H9 (cell line): Measurements from ENCODE around the gene KIAA0753. TPM values are rescaled to one million over a fixed set of nuclear protein-coding genes. Genes with fewer than 3 reads are reported as not detected.
A peak's percentile ranks its signal among the peaks of the same experiment; 100 is the strongest.

ENCODE experiments used
- DNase-seq: peaks from one replicate; pipeline ENCODE4 v3.0.0-alpha.2; 2017
- H2AFZ ChIP-seq: one replicate; pipeline ENCODE4 v1.6.1; 2013; ENCODE audit warnings: mild to moderate bottlenecking, low read length, control low read depth, moderate library complexity
- H2AK5ac ChIP-seq: 2 replicates; pipeline ENCODE4 v1.6.1; 2013; ENCODE audit warnings: low read length, control low read depth, mixed read lengths; ENCODE audit not compliant: insufficient read length
- H2BK120ac ChIP-seq: one replicate; pipeline ENCODE4 v1.6.1; 2013; ENCODE audit warnings: low read depth, mild to moderate bottlenecking, low read length, control low read depth, inconsistent platforms; ENCODE audit not compliant: poor library complexity, severe bottlenecking
- H2BK12ac ChIP-seq: 2 replicates; pipeline ENCODE4 v1.6.1; 2013; ENCODE audit warnings: low read length, control low read depth, mixed read lengths, low read depth; ENCODE audit not compliant: insufficient read length
- H2BK15ac ChIP-seq: 2 replicates; pipeline ENCODE4 v1.6.1; 2013; ENCODE audit warnings: low read depth, low read length, control low read depth
- H2BK20ac ChIP-seq: one replicate; pipeline ENCODE4 v1.6.1; 2013; ENCODE audit warnings: low read depth, mild to moderate bottlenecking, low read length, control low read depth, inconsistent platforms; ENCODE audit not compliant: poor library complexity, severe bottlenecking
- H2BK5ac ChIP-seq: 2 replicates; pipeline ENCODE4 v1.6.1; 2013; ENCODE audit warnings: low read length, control low read depth, mixed read lengths; ENCODE audit not compliant: insufficient read length
- H3K14ac ChIP-seq: 2 replicates; pipeline ENCODE4 v1.6.1; 2013; ENCODE audit warnings: low read length, control low read depth; ENCODE audit not compliant: insufficient read depth
- H3K18ac ChIP-seq: 2 replicates; pipeline ENCODE4 v1.6.1; 2013; ENCODE audit warnings: low read depth, mild to moderate bottlenecking, mixed read lengths, low read length, control low read depth; ENCODE audit not compliant: insufficient read length
- H3K23ac ChIP-seq: 2 replicates; pipeline ENCODE4 v1.6.1; 2013; ENCODE audit warnings: low read length, control low read depth, mixed read lengths, low read depth; ENCODE audit not compliant: insufficient read length
- H3K23me2 ChIP-seq: 2 replicates; pipeline ENCODE4 v1.6.1; 2013; ENCODE audit warnings: low read depth, mild to moderate bottlenecking, mixed read lengths, low read length, control low read depth; ENCODE audit not compliant: insufficient read length, poor library complexity, severe bottlenecking
- H3K27ac ChIP-seq: 2 replicates; pipeline ENCODE4 v1.5.1; 2013; ENCODE audit warnings: low read length, control low read depth, mixed read lengths, low read depth; ENCODE audit not compliant: insufficient read length
- H3K27me3 ChIP-seq: 2 replicates; pipeline ENCODE4 v1.6.1; 2013; ENCODE audit warnings: low read length, control low read depth, inconsistent platforms; ENCODE audit not compliant: insufficient read depth
- H3K4ac ChIP-seq: 2 replicates; pipeline ENCODE4 v1.6.1; 2013; ENCODE audit warnings: low read depth, mild to moderate bottlenecking, control low read depth, inconsistent platforms, low read length, moderate library complexity
- H3K4me1 ChIP-seq: 2 replicates; pipeline ENCODE4 v1.6.1; 2013; ENCODE audit warnings: low read length, control low read depth, inconsistent platforms; ENCODE audit not compliant: insufficient read depth
- H3K4me2 ChIP-seq: 2 replicates; pipeline ENCODE4 v1.6.1; 2013; ENCODE audit warnings: low read length, control low read depth, mixed read lengths; ENCODE audit not compliant: insufficient read length, insufficient read depth
- H3K56ac ChIP-seq: 2 replicates; pipeline ENCODE4 v1.6.1; 2013; ENCODE audit warnings: low read depth, mild to moderate bottlenecking, mixed read lengths, low read length, control low read depth; ENCODE audit not compliant: insufficient read length
- H3K79me1 ChIP-seq: 2 replicates; pipeline ENCODE4 v1.6.1; 2013; ENCODE audit warnings: low read depth, mild to moderate bottlenecking, moderate library complexity, low read length, control low read depth, inconsistent platforms; ENCODE audit not compliant: insufficient read depth, poor library complexity, severe bottlenecking
- H3K79me2 ChIP-seq: 2 replicates; pipeline ENCODE4 v1.6.1; 2013; ENCODE audit warnings: low read length, control low read depth, inconsistent platforms; ENCODE audit not compliant: insufficient read depth
- H3K9ac ChIP-seq: 2 replicates; pipeline ENCODE4 v1.6.1; 2013; ENCODE audit warnings: low read length, control low read depth, mixed read lengths; ENCODE audit not compliant: insufficient read length; ENCODE audit errors: extremely low read depth
- H3K9me3 ChIP-seq: one replicate; pipeline ENCODE4 v1.6.1; 2013; ENCODE audit warnings: low read depth, low read length, inconsistent platforms; ENCODE audit not compliant: control insufficient read depth
- H3T11ph ChIP-seq: one replicate; pipeline ENCODE4 v1.6.1; 2013; ENCODE audit warnings: mild to moderate bottlenecking, low read length, control low read depth, inconsistent platforms
- H4K20me1 ChIP-seq: one replicate; pipeline ENCODE4 v1.6.1; 2013; ENCODE audit not compliant: control insufficient read depth, insufficient read length, insufficient read depth
- H4K5ac ChIP-seq: 2 replicates; pipeline ENCODE4 v1.6.1; 2013; ENCODE audit warnings: low read depth, mild to moderate bottlenecking, mixed read lengths, low read length, control low read depth; ENCODE audit not compliant: insufficient read length
- H4K8ac ChIP-seq: replicated peaks from 2 replicates; pipeline ENCODE4 v1.6.1; 2013; ENCODE audit warnings: low read length, control low read depth, mixed read lengths, low read depth; ENCODE audit not compliant: insufficient read length
- H4K91ac ChIP-seq: 2 replicates; pipeline ENCODE4 v1.6.1; 2013; ENCODE audit warnings: low read depth, mild to moderate bottlenecking, moderate library complexity, mixed read lengths, low read length, control low read depth; ENCODE audit not compliant: insufficient read length
- H3K27ac Mint-ChIP-seq, 3 experiments: 2 replicates in 2 of 3; 3 replicates in 1 of 3; pipeline ENCODE4 v1.8.0; 2020 to 2021; ENCODE audit warnings: mixed read lengths in 3 of 3, mild to moderate bottlenecking in 1 of 3, moderate library complexity in 1 of 3
- H3K27me3 Mint-ChIP-seq: 2 replicates; pipeline ENCODE4 v1.8.0; 2021; ENCODE audit warnings: low read depth, mild to moderate bottlenecking, moderate library complexity, mixed read lengths
- H3K36me3 Mint-ChIP-seq, 3 experiments: 2 replicates in 2 of 3; 3 replicates in 1 of 3; pipeline ENCODE4 v1.8.0; 2020 to 2021; ENCODE audit warnings: low read depth in 3 of 3, mixed read lengths in 3 of 3; ENCODE audit not compliant: insufficient read depth in 1 of 3
- H3K4me1 Mint-ChIP-seq, 2 experiments: 2 replicates each; pipeline ENCODE4 v1.8.0; 2020; ENCODE audit warnings: mixed read lengths in 2 of 2
- H3K4me3 Mint-ChIP-seq, 2 experiments: 2 replicates in 1 of 2; 3 replicates in 1 of 2; pipeline ENCODE4 v1.8.0; 2020 to 2021; ENCODE audit warnings: mild to moderate bottlenecking in 2 of 2, mixed read lengths in 2 of 2, moderate library complexity in 1 of 2
- H3K9me3 Mint-ChIP-seq, 2 experiments: 2 replicates in 1 of 2; 3 replicates in 1 of 2; pipeline ENCODE4 v1.8.0; 2020; ENCODE audit warnings: mild to moderate bottlenecking in 2 of 2, mixed read lengths in 2 of 2, moderate library complexity in 1 of 2
- WGBS: extraction: QIAGEN DNeasy Blood & Tissue Kit; methylation state at CpG from one replicate; pipeline ENCODE4 v1.1.7; 2013; ENCODE audit warnings: missing lambda C conversion rate, low lambda C conversion rate, mixed read lengths; ENCODE audit not compliant: insufficient read length; ENCODE audit errors: extremely low coverage; 5-methylcytosine and 5-hydroxymethylcytosine counted together
- total RNA-seq: library from RNA; stranded (reverse); gene quantifications from 2 replicates; pipeline ENCODE4 v1.2.1, GENCODE V29; 2021
- TF ChIP-seq, protein P1 (sequence below): fragments of 200-600 bp; sonication (generic); conservative IDR thresholded peaks from 3 replicates; pipeline ENCODE4 v1.8.0; 2021; ENCODE audit warnings: antibody characterized with exemption, mild to moderate bottlenecking

Gene KIAA0753
- total RNA-seq, 1 experiment from 2014 or later, result 37.2 TPM

- no peak overlapping the region for H4K91ac ChIP-seq
- no peak overlapping the region for H2BK20ac ChIP-seq
- H4K5ac ChIP-seq, result no peak overlapping the region
- no peaks in the 10 kb centered on the region for H3K4me1 ChIP-seq
- H2AK5ac ChIP-seq, result no peak overlapping the region
- no peak overlapping the region for H3K4ac ChIP-seq
- no peak overlapping the region for H2BK120ac ChIP-seq
- no peak overlapping the region for H2BK5ac ChIP-seq
- no peak overlapping the region for H3T11ph ChIP-seq
- H3K23me2 ChIP-seq, result no peaks in the 10 kb centered on the region
- no peak overlapping the region for H3K18ac ChIP-seq
- no peak overlapping the region for H3K4me3 Mint-ChIP-seq
- H3K27me3 ChIP-seq, result no peaks in the 10 kb centered on the region
- no peak overlapping the region for H3K4me2 ChIP-seq
- DNase-seq, result peak; percentile 22
- TF ChIP-seq, protein P1, sequence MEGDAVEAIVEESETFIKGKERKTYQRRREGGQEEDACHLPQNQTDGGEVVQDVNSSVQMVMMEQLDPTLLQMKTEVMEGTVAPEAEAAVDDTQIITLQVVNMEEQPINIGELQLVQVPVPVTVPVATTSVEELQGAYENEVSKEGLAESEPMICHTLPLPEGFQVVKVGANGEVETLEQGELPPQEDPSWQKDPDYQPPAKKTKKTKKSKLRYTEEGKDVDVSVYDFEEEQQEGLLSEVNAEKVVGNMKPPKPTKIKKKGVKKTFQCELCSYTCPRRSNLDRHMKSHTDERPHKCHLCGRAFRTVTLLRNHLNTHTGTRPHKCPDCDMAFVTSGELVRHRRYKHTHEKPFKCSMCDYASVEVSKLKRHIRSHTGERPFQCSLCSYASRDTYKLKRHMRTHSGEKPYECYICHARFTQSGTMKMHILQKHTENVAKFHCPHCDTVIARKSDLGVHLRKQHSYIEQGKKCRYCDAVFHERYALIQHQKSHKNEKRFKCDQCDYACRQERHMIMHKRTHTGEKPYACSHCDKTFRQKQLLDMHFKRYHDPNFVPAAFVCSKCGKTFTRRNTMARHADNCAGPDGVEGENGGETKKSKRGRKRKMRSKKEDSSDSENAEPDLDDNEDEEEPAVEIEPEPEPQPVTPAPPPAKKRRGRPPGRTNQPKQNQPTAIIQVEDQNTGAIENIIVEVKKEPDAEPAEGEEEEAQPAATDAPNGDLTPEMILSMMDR, result no peak
- no peaks in the 10 kb centered on the region for H3K79me1 ChIP-seq
- no peak overlapping the region for H3K9ac ChIP-seq
- no peak overlapping the region for H2AFZ ChIP-seq
- H3K14ac ChIP-seq, result no peak overlapping the region; the same call in 1 of the 2 replicates
- H3K4me1 Mint-ChIP-seq, result peaks cover 16 to 28% of the 10 kb centered on the region in 2 experiments
- H3K9me3 Mint-ChIP-seq, result peaks cover 5% of the 10 kb centered on the region in 2 experiments; a peak in 3 of 5 replicates
- no CpG with 5 or more reads among the region's 10 CpGs for WGBS
- peaks cover 5% of the 10 kb centered on the region for H4K20me1 ChIP-seq
- no peak overlapping the region for H4K8ac ChIP-seq
- H3K79me2 ChIP-seq, result no peaks in the 10 kb centered on the region
- H3K27ac Mint-ChIP-seq, result no peak overlapping the region; a peak in 1 of 7 replicates
- H3K23ac ChIP-seq, result no peak overlapping the region
- H3K36me3 Mint-ChIP-seq, result 0 out of 7 replicates have a peak, but pooled peaks cover 0 to 3% (median 0%) of the 10 kb centered on the region in 3 experiments
- H2BK12ac ChIP-seq, result no peak overlapping the region
- no peak overlapping the region for H2BK15ac ChIP-seq
- no peak overlapping the region for H3K56ac ChIP-seq
- H3K27ac ChIP-seq, result no peak overlapping the region
- no peaks in the 10 kb centered on the region for H3K9me3 ChIP-seq
- H3K27me3 Mint-ChIP-seq, result no peaks in the 10 kb centered on the region
These were observed 103.9 kb downstream of the KIAA0753 start for GRCh38 chr17:6536566-6537065.
